HepG2 (cell line): ENCODE data around the gene CIDEA. TPM values are rescaled to one million over a fixed set of nuclear protein-coding genes. Genes with fewer than 3 reads are reported as not detected.

Source experiments
- ATAC-seq: fragments of 200-7000 bp; cut with Tn5 transposase; 3 replicates; pipeline ENCODE4 v1.9.1; 2020; ENCODE audit warnings: mild to moderate bottlenecking, moderate library complexity
- BruUV-seq: library from RNA; stranded (reverse); fragments of 400-500 nt; replicated peaks from 2 replicates; lab custom pipeline; 2021; lab: Mats Ljungman, UMichigan
- CTCF ChIA-PET: fragments of 300-600 bp; formaldehyde crosslinking; extraction: SDS; loops from one replicate; lab custom pipeline; 2021; ENCODE audit warnings: low total read pairs, inconsistent platforms, low intra/inter-chr PET ratio; lab: Yijun Ruan, JAX
- POLR2A ChIA-PET: fragments of 350-600 bp; sonication (Branson Sonifier 250); formaldehyde crosslinking; loops from one replicate; lab custom pipeline; 2020; ENCODE audit warnings: antibody characterized with exemption, inconsistent platforms; lab: Yijun Ruan, JAX
- DNase-seq: peaks from one replicate; pipeline ENCODE4 v3.0.0-alpha.2; 2015; ENCODE audit warnings: low spot score
- FAIRE-seq: peaks from 3 replicates; lab custom pipeline; 2011; peaks lifted over from hg19 to GRCh38; lab: Jason Lieb, UNC
- H2AFZ ChIP-seq: one replicate; pipeline ENCODE4 v1.6.1; 2011; ENCODE audit warnings: low read length, inconsistent platforms
- H3K27ac ChIP-seq: fragments of 300-600 bp; 3 replicates; pipeline ENCODE4 v1.8.0; 2011; ENCODE audit warnings: mixed run types, mild to moderate bottlenecking, mixed read lengths, low read length, inconsistent platforms; ENCODE audit not compliant: insufficient read depth; ENCODE audit errors: extremely low read length
- H3K27me3 ChIP-seq, 2 experiments: fragments of 200-600 bp in 1 of 2; 2 replicates in 1 of 2; 3 replicates in 1 of 2; pipeline versions ENCODE4 v1.6.0 to v1.8.0; 2011; ENCODE audit warnings: low read length in 2 of 2, mild to moderate bottlenecking in 2 of 2, moderate library complexity in 2 of 2, inconsistent platforms in 1 of 2; ENCODE audit not compliant: insufficient read depth in 2 of 2, control insufficient read depth in 1 of 2
- H3K36me3 ChIP-seq, 2 experiments: fragments of 200-600 bp in 1 of 2; replicated peaks in 1 of 2; 2 replicates in 1 of 2; 3 replicates in 1 of 2; pipeline versions ENCODE4 v1.5.1 to v1.8.0; 2011; ENCODE audit warnings: low read length in 2 of 2, inconsistent platforms in 1 of 2; ENCODE audit not compliant: insufficient read depth in 2 of 2, control insufficient read depth in 1 of 2
- H3K4me1 ChIP-seq: 2 replicates; pipeline ENCODE4 v1.5.1; 2012; ENCODE audit warnings: low read length, inconsistent platforms; ENCODE audit not compliant: insufficient read depth
- H3K4me2 ChIP-seq: 2 replicates; pipeline ENCODE4 v1.6.0; 2011; ENCODE audit warnings: low read depth, low read length, inconsistent platforms
- H3K4me3 ChIP-seq, 3 experiments: fragments of 200-600 bp in 1 of 3; sonication (generic), shearing (Covaris generic) in 1 of 3; replicated peaks in 1 of 3; 2 replicates each; pipeline ENCODE4 v1.5.1; 2011 to 2016; ENCODE audit warnings: low read length in 3 of 3, inconsistent platforms in 2 of 3, low read depth in 2 of 3, mild to moderate bottlenecking in 2 of 3, control low read depth in 1 of 3, mixed read lengths in 1 of 3; ENCODE audit not compliant: insufficient read depth in 1 of 3
- H3K79me2 ChIP-seq: one replicate; pipeline ENCODE4 v1.6.1; 2011; ENCODE audit warnings: low read length, inconsistent platforms; ENCODE audit not compliant: insufficient read depth
- H3K9ac ChIP-seq: 2 replicates; pipeline ENCODE4 v1.6.0; 2011; ENCODE audit warnings: mild to moderate bottlenecking, low read depth, low read length, inconsistent platforms; ENCODE audit not compliant: insufficient read depth
- H3K9me3 ChIP-seq: 2 replicates; pipeline ENCODE4 v1.5.1; 2012; ENCODE audit warnings: mild to moderate bottlenecking, low read length
- H4K20me1 ChIP-seq: 2 replicates; pipeline ENCODE4 v1.6.0; 2011; ENCODE audit warnings: inconsistent platforms, mild to moderate bottlenecking, low read length, moderate library complexity; ENCODE audit not compliant: insufficient read depth
- GABPB1 ChIP-seq: IDR thresholded peaks from 2 replicates; pipeline ENCODE4 v1.6.1; 2016; ENCODE audit warnings: mild to moderate bottlenecking, missing genetic modification reagents, moderate library complexity, missing compliant biosample characterization
- HNRNPLL ChIP-seq: fragments of 200-400 bp; formaldehyde crosslinking; IDR thresholded peaks from 2 replicates; pipeline ENCODE4 v1.6.1; 2017; ENCODE audit warnings: mild to moderate bottlenecking, low read depth, low read length; ENCODE audit not compliant: poor library complexity, severe bottlenecking
- NFE2 ChIP-seq: sonication (generic); formaldehyde crosslinking; IDR thresholded peaks from 2 replicates; pipeline ENCODE4 v1.4.0; 2020; ENCODE audit warnings: missing genetic modification reagents
- PBX3 ChIP-seq: sonication (generic); formaldehyde crosslinking; IDR thresholded peaks from 2 replicates; pipeline ENCODE4 v1.8.1; 2023; ENCODE audit warnings: missing genetic modification reagents, inconsistent platforms, borderline replicate concordance
- SAP130 ChIP-seq: IDR thresholded peaks from 2 replicates; pipeline ENCODE4 v1.6.1; 2016; ENCODE audit warnings: low read depth
- TFAP4 ChIP-seq: sonication (generic); IDR thresholded peaks from 2 replicates; pipeline ENCODE4 v1.6.1; 2016; ENCODE audit warnings: low read depth, borderline replicate concordance
- ZHX2 ChIP-seq, 2 experiments: sonication (generic) in 1 of 2; formaldehyde crosslinking in 1 of 2; IDR thresholded peaks; 2 replicates each; pipeline versions ENCODE4 v1.6.1 to v1.9.0; 2014 to 2022; ENCODE audit warnings: antibody characterized with exemption in 1 of 2, borderline replicate concordance in 1 of 2, inconsistent platforms in 1 of 2, low read depth in 1 of 2, missing genetic modification reagents in 1 of 2
- ZNF446 ChIP-seq: sonication (generic); formaldehyde crosslinking; IDR thresholded peaks from 2 replicates; pipeline ENCODE4 v1.5.0; 2020; ENCODE audit warnings: mild to moderate bottlenecking, missing genetic modification reagents
- ZNF800 ChIP-seq: sonication (generic); formaldehyde crosslinking; IDR thresholded peaks from 2 replicates; pipeline ENCODE4 v1.4.0; 2020; ENCODE audit warnings: missing genetic modification reagents
- ZNF816 ChIP-seq: sonication (generic); formaldehyde crosslinking; IDR thresholded peaks from 2 replicates; pipeline ENCODE4 v1.8.0; 2022; ENCODE audit warnings: missing genetic modification reagents, mild to moderate bottlenecking, borderline replicate concordance
- WGBS: methylation state at CpG from one replicate; pipeline ENCODE4 v1.1.6; 2017; ENCODE audit warnings: low lambda C conversion rate; 5-methylcytosine and 5-hydroxymethylcytosine counted together
- in situ Hi-C: cut with HindIII; loops from 2 replicates; pipeline ENCODE4 v1.10.0; 2017; ENCODE audit warnings: low pct_unique_long_range_greater_than_20kb; ENCODE audit not compliant: extremely low pct_ligation_motif_present
- intact Hi-C: fragments of 100-400 bp; cut with micrococcal nuclease; formaldehyde crosslinking; loops from one replicate; pipeline ENCODE4 v1.10.0; 2022; ENCODE audit not compliant: unreplicated experiment
- polyA plus RNA-seq, 8 experiments: library from polyadenylated mRNA; depleted of rRNA in 3 of 8; stranded (reverse) in 7 of 8; unstranded in 1 of 8; fragments of >200 nt; fragmentation: Illumina TruSeq in 4 of 8; extraction: Trizol in 4 of 8; gene quantifications; 2 replicates each; pipeline versions ENCODE4 v1.2.1 to v1.2.3, GENCODE V29; 2011 to 2016; ENCODE audit warnings: low read depth in 4 of 8, missing spikeins in 1 of 8, mixed read lengths in 1 of 8; ENCODE audit not compliant: insufficient read depth in 1 of 8
- total RNA-seq, 5 experiments: library from RNA; depleted of rRNA; stranded (reverse); fragments of >200 nt; fragmentation: Illumina TruSeq; extraction: Trizol; gene quantifications; 2 replicates each; pipeline ENCODE4 v1.2.3, GENCODE V29; 2016; ENCODE audit warnings: low read depth in 1 of 5

Gene CIDEA
- total and polyA plus RNA-seq, 2 of the 13 experiments (the other 11 are each of a cell fraction or from before 2014, with no cell fraction given), result not detected

- peak; percentile 77; the same call in 1 of the 2 replicates for TF ChIP-seq TFAP4
- peak; percentile 43 for TF ChIP-seq ZNF800 (CRISPR knock-in tag)
- TF ChIP-seq SAP130 (CRISPR knock-in tag), result peak; percentile 31; the same call in 1 of the 2 replicates
- TF ChIP-seq NFE2, result no peak
- TF ChIP-seq GABPB1 (CRISPR knock-in tag), result 0 out of 2 replicates have a peak, but pooled peaks have one; percentile 4
- TF ChIP-seq HNRNPLL, result peak; percentile 5
- TF ChIP-seq ZNF446 (CRISPR knock-in tag), result 0 out of 2 replicates have a peak, but pooled peaks have one; percentile 38
Measured at GRCh38 chr18:12287684-12288402, 33.7 kb downstream of the CIDEA start (continued).

GRCh38 chr18:12288403-12288755 lies 34.2 kb downstream of the CIDEA start:
- no peak overlapping the region for H3K27ac ChIP-seq
- 0 out of 2 replicates have a peak overlapping the region, but pooled peaks have one; percentile 17 for H3K9ac ChIP-seq
- peak overlapping the region; percentile 53 to 75 (median 58) for H3K4me3 ChIP-seq
- POLR2A ChIA-PET, result interaction anchor here (2.8 kb wide), 1 partner anchor 10 kb away, joined by 12 read pairs; no protein-coding TSS in a partner anchor
- no peaks in the 10 kb centered on the region for H3K36me3 ChIP-seq
- TF ChIP-seq ZHX2 (IDR thresholded peaks at IDR 0.05; ENCODE audit: low read depth) (no peak), ZHX2 (CRISPR knock-in tag; IDR thresholded peaks at IDR 0.05; ENCODE audit: borderline replicate concordance) (no peak), ZNF816 (CRISPR knock-in tag) (no peak), PBX3 (CRISPR knock-in tag) (no peak)
- peaks cover 33% of the 10 kb centered on the region for H3K4me1 ChIP-seq
- FAIRE-seq (no peak), ATAC-seq (peak; percentile 19), DNase-seq (no peak)
- in situ Hi-C loops (no loop called here), intact Hi-C loops (no loop called here)
- peak overlapping the region; percentile 82 for H3K4me2 ChIP-seq
- H3K79me2 ChIP-seq, result no peaks in the 10 kb centered on the region
- H3K9me3 ChIP-seq, result no peaks in the 10 kb centered on the region
- H2AFZ ChIP-seq, result peak overlapping the region; percentile 61
- 5% methylated on average over 10 of the region's 10 CpGs for whole genome bisulfite sequencing
- CTCF ChIA-PET, result no interaction called here
- no peaks in the 10 kb centered on the region for H4K20me1 ChIP-seq
- no TSS peak for BruUV-seq
- H3K27me3 ChIP-seq, result peaks cover 1 to 25% of the 10 kb centered on the region in 2 experiments; a peak in 3 of 5 replicates
